ENCODE measurements around the gene RAB4A. TPM values are rescaled to one million over a fixed set of nuclear protein-coding genes. Genes with fewer than 3 reads are reported as not detected.

RAB4A gene
- total and polyA plus RNA-seq, 2 of the 4 experiments (the other 2 are of a cell fraction), result 25.6 to 26.2 TPM

- TF ChIP-seq, protein P1, sequence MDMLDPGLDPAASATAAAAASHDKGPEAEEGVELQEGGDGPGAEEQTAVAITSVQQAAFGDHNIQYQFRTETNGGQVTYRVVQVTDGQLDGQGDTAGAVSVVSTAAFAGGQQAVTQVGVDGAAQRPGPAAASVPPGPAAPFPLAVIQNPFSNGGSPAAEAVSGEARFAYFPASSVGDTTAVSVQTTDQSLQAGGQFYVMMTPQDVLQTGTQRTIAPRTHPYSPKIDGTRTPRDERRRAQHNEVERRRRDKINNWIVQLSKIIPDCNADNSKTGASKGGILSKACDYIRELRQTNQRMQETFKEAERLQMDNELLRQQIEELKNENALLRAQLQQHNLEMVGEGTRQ (IDR thresholded peaks at IDR 0.05; ENCODE audit: low read depth, low read length), result no peak
- TF ChIP-seq SMC3 (IDR thresholded peaks at IDR 0.05; ENCODE audit: low read depth, low read length) (no peak), CEBPB (IDR thresholded peaks at IDR 0.05; ENCODE audit: low read depth, low read length) (no peak), FOS (IDR thresholded peaks at IDR 0.05; ENCODE audit: low read depth, low read length) (no peak), NFE2L2 (IDR thresholded peaks at IDR 0.05; ENCODE audit: low read depth, low read length) (no peak), MXI1 (IDR thresholded peaks at IDR 0.05; ENCODE audit: borderline replicate concordance, low read depth, low read length) (no peak), RCOR1 (IDR thresholded peaks at IDR 0.05; ENCODE audit: insufficient replicate concordance, low read length) (no peak), RFX5 (IDR thresholded peaks at IDR 0.05; ENCODE audit: low read depth, low read length) (no peak), CTCF (conservative IDR thresholded peaks at IDR 0.05; ENCODE audit: low read depth, low read length) (no peak), POLR2A (IDR thresholded peaks at IDR 0.05; ENCODE audit: low read depth, low read length) (no peak), CHD1 (IDR thresholded peaks at IDR 0.05; ENCODE audit: low read depth, low read length) (no peak), MAFK (IDR thresholded peaks at IDR 0.05; ENCODE audit: low read depth, low read length) (no peak), BHLHE40 (IDR thresholded peaks at IDR 0.05; ENCODE audit: low read depth, low read length) (no peak), RAD21 (IDR thresholded peaks at IDR 0.05; ENCODE audit: low read length) (no peak), MAZ (IDR thresholded peaks at IDR 0.05; ENCODE audit: borderline replicate concordance, low read depth, low read length) (no peak)
- TF ChIP-seq, protein P2, sequence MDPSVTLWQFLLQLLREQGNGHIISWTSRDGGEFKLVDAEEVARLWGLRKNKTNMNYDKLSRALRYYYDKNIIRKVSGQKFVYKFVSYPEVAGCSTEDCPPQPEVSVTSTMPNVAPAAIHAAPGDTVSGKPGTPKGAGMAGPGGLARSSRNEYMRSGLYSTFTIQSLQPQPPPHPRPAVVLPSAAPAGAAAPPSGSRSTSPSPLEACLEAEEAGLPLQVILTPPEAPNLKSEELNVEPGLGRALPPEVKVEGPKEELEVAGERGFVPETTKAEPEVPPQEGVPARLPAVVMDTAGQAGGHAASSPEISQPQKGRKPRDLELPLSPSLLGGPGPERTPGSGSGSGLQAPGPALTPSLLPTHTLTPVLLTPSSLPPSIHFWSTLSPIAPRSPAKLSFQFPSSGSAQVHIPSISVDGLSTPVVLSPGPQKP (IDR thresholded peaks at IDR 0.05; ENCODE audit: borderline replicate concordance, low read depth, low read length), result no peak
- no peak for ATAC-seq (ENCODE audit: low read depth)
- Histone ChIP-seq H3K4me2 (ENCODE audit: low read depth, low read length) (no peak overlapping the region), H2BK15ac (ENCODE audit: low read depth, low read length) (no peak overlapping the region), H3K18ac (ENCODE audit: low read depth, low read length) (no peak overlapping the region), H3K36me3 (ENCODE audit: control insufficient read depth, insufficient read depth, low read length) (peaks cover 31% of the 10 kb centered on the region), H3K27me3 (ENCODE audit: control insufficient read depth, insufficient read depth, low read length) (no peaks in the 10 kb centered on the region), H4K20me1 (ENCODE audit: insufficient read depth, low read length) (no peaks in the 10 kb centered on the region), H2BK20ac (ENCODE audit: low read depth, low read length) (no peak overlapping the region), H3K9me3 (ENCODE audit: control insufficient read depth, insufficient read depth, low read length) (no peaks in the 10 kb centered on the region), H2BK120ac (ENCODE audit: low read depth, low read length) (no peak overlapping the region), H3K4me3 (ENCODE audit: insufficient read depth, low read depth, low read length) (no peak overlapping the region), H3K4me1 (ENCODE audit: control insufficient read depth, insufficient read depth, low read length) (no peaks in the 10 kb centered on the region), H4K8ac (ENCODE audit: low read depth in 2 of 2, low read length in 2 of 2) (no peak overlapping the region), H2BK5ac (ENCODE audit: low read depth, low read length, poor library complexity, severe bottlenecking) (no peak overlapping the region), H4K5ac (ENCODE audit: low read depth, low read length) (no peak overlapping the region), H2AK5ac (ENCODE audit: low read depth, low read length) (no peak overlapping the region), H2AFZ (replicated peaks; ENCODE audit: low read length, poor library complexity) (no peak overlapping the region), H3K56ac (ENCODE audit: extremely low read depth, insufficient read depth, low read length) (no peak overlapping the region), H3K9me1 (ENCODE audit: insufficient read depth, low read length) (peaks cover 9% of the 10 kb centered on the region; the same call in 1 of the 2 replicates), H4K91ac (ENCODE audit: insufficient read depth, low read depth, low read length) (no peak overlapping the region), H3K23ac (ENCODE audit: low read depth, low read length) (no peak overlapping the region), H3K14ac (replicated peaks; ENCODE audit: low read depth, low read length) (no peak overlapping the region), H2AK9ac (replicated peaks; ENCODE audit: low read depth, low read length, poor library complexity) (no peak overlapping the region), H3K4ac (ENCODE audit: low read depth, low read length) (no peak overlapping the region), H3K27ac (ENCODE audit: insufficient read depth, low read length) (no peak overlapping the region), H3K79me1 (ENCODE audit: low read depth in 1 of 2, low read length in 2 of 2) (peaks cover 0 to 6% of the 10 kb centered on the region in 2 experiments; a peak in 2 of 4 replicates), H3K9ac (ENCODE audit: low read depth, low read length) (no peak overlapping the region)
- dilution Hi-C loops (cut with HindIII; ENCODE audit: low sequenced_read_pairs, unreplicated experiment), result no loop called here
- BruUV-seq (replicated peaks), result no TSS peak
- in situ Hi-C loops (cut with MboI; ENCODE audit: low sequenced_read_pairs), result no loop called here
- ChIA-PET POLR2A (ENCODE audit: unreplicated experiment) (no interaction called here), CTCF (no interaction called here)
- intact Hi-C loops (cut with micrococcal nuclease), result no loop called here
- WGBS, 2 experiments (ENCODE audit: extremely low coverage in 2 of 2, insufficient read length in 1 of 2), result no CpG with 5 or more reads among the region's 2 CpGs
- no peak for DNase-seq
Measured at GRCh38 chr1:229305392-229305791, 34.5 kb downstream of the RAB4A start.

Measured in IMR-90 (cell line).